ENCODE data around the gene IDH2.
A peak's percentile ranks its signal among the peaks of the same experiment; 100 is the strongest.

IDH2 gene

DNA sequence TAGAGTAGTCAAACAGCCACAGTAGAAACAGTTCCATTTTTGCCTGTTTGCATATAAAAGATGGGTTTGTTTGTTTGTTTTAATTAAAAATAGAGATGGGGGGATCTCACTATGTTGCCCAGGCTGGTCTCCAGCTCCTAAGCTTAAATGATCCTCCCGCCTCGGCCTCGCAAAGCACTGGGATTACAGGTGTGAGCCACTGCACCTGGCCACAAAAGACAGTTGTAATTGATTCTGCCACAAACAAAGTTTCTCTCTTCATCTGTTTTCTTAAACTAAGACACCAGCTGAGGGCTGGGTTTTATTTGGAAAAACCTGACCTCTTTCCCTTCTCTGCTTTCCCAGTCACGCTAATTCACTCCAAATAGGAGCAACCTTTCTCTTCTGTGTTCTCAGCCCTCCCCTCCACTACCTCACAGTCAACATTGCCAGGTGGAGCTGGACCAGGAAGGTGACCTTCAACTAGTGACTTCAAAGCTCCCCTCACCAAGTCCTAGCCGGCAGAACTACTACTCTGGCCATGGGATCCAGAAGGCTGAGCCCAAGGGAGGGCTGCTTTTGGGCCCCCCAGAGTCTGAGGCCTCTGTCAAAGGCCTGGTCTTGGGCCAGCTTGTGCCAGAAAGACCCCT, 1.5 kb upstream of the IDH2 start:
- DNase-seq: no peak
- TF ChIP-seq GATA1 (IDR thresholded peaks at IDR 0.05; ENCODE audit: low read depth, low read length): no peak
- no peak for TF ChIP-seq POLR2A (IDR thresholded peaks at IDR 0.05; ENCODE audit: low read length)

DNA sequence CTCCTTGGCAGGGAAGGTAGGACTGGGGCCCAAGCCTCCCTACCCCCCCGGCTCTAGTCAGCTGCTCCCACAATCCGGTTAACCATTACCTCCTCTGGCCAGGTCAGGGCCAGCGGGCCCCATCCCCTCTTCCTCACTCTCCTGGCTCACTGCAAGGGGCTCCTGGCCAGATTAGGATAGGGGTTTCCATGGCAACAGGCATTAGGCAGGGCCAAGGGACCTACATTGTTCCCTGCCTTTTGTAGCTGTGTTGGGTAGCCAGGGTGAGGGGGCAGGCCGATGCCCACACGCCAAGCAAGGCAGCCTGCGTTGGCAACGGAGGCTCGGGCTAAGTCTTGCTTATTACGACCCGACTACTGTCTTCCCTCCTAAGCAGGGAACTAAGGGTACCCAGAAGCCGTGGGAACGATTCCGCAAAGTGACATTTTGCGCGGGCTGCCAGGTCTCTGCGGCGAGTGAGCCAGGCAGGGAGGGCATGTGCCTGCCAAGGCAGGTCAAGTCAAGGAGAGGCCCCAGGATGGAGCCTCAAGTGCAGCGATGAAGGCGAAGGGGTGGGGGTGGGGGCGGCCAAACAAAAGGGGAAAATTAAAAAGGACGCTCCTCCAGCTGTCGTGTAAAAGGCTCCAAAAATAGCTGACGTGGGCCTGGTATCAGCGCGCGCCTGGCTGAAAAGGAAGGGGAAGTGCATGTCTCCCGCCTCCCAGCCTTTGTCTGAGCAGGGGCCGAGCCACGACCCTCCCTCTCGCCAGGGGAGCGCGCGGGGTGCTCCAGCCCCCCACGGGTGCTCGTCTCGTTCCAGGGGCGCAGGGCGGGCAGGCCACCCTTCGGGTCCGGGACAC, 919 bp downstream of the IDH2 start:
- TF ChIP-seq POLR2A (IDR thresholded peaks at IDR 0.05; ENCODE audit: low read length): no peak
- no peak for TF ChIP-seq GATA1 (IDR thresholded peaks at IDR 0.05; ENCODE audit: low read depth, low read length)
- DNase-seq: peak; percentile 66 to 69

DNA sequence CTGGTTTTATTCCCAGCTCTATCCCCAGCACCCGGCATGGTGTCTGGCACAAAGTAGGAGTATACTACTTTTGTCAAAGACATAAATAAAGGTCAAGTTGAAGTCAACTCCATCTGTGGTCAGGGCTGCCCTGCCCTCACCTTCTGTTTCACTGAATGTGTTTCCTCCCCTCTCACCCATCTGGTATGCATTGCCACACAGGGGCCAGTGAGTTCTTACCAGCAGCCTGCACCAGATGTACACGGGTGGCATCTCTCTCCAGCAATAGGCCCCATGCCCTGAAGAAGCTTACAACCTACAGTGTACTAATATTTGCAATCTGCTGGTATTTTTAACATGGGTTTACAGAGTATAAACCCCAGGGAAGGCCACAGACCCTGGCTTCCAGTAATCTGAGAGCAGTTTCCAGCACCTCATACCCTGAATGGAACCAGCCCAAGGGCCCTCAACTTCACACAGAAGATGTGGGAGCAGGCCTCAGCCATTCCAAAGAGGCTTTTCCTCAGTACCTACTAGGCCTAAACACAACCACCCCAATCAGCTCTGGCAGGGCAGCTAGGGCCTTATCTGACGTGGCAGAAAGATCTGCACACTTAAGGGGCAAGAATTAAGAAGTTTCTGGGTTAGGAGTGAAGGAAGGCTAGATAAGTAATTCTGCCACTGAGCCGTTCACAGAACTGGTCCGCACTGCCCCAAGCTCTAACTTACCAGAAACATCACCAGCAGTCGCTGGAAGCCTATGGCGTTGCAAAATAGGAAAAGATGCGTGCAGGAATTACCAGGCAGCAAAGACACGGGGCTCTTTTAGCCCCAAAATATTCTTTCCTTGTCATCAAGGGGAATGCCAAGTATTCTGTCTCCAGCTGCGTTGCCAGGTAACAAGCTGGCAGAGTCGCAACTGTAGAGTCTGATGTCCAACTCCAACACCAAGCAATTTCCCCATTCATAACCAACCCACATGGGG, 2.1 kb downstream of the IDH2 start:
- peak; percentile 77 to 91 for DNase-seq
- TF ChIP-seq GATA1 (IDR thresholded peaks at IDR 0.05; ENCODE audit: low read depth, low read length) (no peak), POLR2A (IDR thresholded peaks at IDR 0.05; ENCODE audit: low read length) (peak; percentile 65)

DNA sequence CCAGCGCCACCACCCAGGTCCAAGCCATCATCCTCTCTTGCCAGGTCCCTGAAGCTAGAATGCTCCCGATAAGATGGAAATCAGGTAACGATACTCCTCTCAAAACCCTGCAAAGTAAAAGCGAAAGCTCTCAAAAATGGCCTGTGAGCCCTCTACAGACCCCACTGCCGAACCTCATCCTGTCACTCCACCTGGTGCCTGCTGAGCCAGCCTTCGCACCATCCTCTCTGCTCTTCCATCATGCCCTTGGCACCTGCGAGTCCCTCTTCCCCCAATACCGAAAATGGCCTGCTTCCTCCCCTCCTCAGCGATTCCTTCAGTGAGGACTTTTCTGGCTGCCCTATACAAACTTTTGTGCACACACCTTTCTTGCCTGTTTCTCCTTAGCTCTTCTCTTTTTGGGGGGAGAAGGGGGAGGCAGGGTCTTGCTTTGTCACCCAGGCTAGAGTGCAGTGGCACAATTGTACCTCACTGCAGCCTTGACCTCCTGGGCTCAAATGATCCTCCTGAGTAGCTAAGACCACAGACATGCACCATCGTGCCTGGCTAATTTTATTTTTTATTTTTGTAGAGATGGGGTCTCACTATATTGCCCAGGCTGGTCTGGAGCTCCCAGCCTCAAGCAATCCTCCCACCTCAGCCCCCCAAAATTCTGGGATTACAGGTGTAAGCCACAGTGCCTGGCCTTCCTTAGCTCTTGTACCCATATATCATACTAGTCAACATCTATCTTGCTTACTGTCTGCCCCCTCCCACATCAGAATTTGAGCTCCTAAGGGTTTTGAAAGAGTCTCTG, 3.0 kb downstream of the IDH2 start:
- no peak for DNase-seq
- TF ChIP-seq GATA1 (IDR thresholded peaks at IDR 0.05; ENCODE audit: low read depth, low read length): no peak

DNA sequence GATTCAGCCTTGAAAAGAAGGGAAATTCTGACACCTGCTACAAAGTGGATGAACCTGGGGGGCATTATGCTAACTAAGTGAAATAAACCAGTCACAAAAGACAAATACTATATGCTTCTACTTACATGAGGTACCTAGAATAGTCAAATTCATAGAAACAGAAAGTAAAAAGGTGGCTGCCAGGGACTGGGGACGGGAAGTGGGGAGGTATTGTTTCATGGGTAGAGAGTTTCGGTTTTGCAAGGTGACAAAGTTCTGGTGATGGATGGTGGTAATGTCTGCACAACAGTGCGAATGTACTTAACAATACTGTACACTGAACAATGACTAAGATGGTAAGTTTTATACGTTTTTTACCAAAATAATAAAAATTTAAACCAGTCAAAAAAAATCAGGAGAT, 4.8 kb downstream of the IDH2 start:
- DNase-seq: peak; percentile 27 to 30

DNA sequence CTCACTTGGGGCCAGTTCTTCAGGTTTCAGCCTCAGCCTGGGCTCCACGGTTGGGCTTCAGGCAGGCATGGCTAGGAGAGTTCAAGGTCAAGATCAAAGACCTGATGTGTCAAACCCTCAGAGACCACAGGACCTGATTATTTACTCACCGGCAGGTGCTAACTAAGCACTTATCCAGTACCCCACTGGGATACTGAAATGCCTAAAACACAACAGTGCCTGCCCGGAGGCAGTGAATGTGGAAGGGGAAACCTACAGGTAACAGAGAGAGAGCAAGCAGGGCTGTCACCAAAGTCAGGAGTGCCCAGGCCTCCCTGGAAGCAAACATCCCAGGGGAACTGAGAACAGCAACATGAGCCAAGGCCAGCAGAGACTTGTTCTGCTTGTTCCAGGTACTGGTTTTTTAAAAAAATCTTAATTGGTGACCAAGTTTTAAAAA, 6.7 kb downstream of the IDH2 start:
- no peak for DNase-seq
- TF ChIP-seq POLR2A (IDR thresholded peaks at IDR 0.05; ENCODE audit: low read length) (no peak), GATA1 (IDR thresholded peaks at IDR 0.05; ENCODE audit: low read depth, low read length) (no peak)

More for the DNA sequence above, 4.8 kb downstream of the IDH2 start:
- no peak for TF ChIP-seq POLR2A (IDR thresholded peaks at IDR 0.05; ENCODE audit: low read length)
- TF ChIP-seq GATA1 (IDR thresholded peaks at IDR 0.05; ENCODE audit: low read depth, low read length): no peak

DNA sequence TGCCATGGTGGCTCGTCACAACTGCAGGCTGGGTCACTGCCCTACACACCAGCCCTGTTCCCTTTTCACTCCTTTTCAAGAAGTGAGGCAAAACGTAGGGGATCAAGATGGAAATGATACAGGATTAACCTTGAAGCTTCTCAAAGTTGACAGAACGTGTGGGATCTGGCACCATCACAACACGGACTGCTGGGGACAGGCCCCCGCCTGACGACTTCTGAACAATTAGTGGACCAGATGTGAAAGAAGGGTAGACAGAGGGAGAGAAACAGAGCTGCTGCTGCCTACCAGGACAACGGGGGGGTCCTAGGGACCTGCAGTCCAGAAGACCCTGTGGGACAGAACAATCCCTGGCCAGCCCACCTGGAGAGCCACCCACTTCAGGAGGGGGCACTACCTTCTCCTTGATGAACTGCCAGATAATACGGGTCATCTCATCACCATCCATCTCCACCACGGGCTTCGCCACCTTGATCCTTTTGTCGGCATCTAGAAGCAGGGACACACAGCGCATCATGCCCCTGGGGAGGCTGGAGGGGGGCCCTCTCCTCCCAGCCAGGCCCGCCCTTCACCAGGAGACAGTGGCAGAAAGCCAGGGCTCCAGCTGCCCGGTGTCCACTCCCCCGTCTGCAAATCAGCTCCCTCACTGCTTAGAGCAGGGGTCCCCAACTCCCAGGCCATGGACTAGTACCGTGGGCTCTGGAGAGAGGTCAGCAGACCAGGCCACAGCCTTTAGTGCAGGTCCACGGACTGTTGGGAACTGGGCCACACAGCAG, 10.9 kb downstream of the IDH2 start:
- DNase-seq: no peak
- TF ChIP-seq POLR2A (IDR thresholded peaks at IDR 0.05; ENCODE audit: low read length) (no peak), GATA1 (IDR thresholded peaks at IDR 0.05; ENCODE audit: low read depth, low read length) (no peak)

DNA sequence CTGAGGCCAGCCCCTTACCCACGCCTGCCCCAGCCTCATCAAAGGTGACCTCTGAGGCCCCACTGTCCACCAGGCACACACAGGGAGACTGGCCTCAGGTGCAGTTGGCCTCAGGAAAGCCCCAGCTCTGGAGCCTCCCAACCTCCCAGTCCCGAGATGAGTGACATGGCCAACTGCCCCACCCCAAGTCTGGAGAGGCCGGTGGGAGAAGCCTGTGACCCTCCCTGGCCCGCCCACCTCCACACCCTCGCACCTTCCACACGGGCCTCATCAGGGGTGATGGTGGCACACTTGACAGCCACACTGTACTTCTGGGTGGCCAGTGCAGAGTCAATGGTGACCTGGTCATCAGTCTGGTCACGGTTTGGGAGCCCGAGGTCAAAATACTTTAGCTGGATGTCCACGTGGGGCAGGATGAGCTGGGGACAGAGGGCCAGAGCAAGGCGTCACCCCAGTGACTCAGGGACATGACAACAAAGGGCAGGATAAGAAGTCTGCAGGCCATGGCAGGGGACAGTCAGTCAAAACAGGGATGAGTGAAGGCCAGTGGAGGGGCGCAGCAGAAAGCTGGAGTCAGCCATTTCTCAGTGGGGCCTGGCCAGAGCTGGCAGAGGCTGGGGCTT, 11.9 kb downstream of the IDH2 start:
- TF ChIP-seq GATA1 (IDR thresholded peaks at IDR 0.05; ENCODE audit: low read depth, low read length) (no peak), POLR2A (IDR thresholded peaks at IDR 0.05; ENCODE audit: low read length) (no peak)
- no peak for DNase-seq

DNA sequence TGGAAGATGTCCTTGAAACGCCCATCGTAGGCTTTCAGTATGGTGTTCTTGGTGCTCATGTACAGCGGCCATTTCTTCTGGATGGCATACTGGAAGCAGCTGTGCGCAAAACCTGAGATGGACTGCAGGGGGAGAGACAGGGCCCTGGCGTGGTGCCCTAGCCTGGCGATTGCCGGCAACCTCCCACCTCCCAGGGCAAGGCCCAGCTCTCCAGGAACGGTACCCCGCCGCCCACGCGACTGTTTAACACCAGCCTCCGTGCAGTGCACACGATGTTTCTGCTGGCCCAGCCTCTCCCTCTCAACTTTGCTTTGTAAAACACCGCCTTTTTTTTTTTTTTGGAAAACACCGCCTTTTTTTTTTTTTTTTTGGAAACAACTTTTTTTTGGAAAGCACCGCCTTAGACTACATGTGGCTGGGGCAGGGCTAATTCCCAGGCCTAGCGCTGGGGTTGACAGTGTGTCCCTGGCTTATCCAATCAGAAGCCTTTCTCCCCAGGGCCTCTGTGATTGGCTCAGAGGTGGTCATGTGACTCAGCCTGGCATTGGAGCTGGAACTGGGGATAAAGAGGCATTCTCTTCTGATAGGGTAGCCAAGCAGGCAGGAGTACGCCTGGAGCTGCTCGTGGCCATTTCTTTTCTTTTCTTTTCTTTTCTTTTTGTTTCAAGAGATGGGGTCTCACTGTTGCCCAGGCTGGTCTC, 14.7 kb downstream of the IDH2 start:
- peak; percentile 59 to 68 for DNase-seq
- TF ChIP-seq POLR2A (IDR thresholded peaks at IDR 0.05; ENCODE audit: low read length) (no peak), GATA1 (IDR thresholded peaks at IDR 0.05; ENCODE audit: low read depth, low read length) (no peak)

DNA sequence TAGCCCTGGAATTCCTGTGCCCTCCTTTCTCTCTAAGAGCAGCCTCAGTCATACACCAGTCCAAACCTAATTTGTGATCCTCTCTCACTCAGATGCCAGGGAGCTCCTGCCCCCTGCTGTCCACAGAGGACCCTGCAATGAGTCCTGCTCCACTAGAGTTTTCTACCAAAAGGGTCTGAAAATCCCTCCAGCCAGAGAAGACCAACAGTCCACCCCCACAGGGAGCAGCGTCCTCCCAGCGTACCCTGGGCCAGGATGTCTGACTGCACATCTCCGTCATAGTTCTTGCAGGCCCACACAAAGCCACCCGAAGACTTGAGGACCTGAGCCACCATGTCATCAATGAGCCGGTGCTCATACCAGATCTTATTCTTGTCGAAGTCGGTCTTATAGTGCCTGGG, 15.4 kb downstream of the IDH2 start:
- TF ChIP-seq GATA1 (IDR thresholded peaks at IDR 0.05; ENCODE audit: low read depth, low read length) (no peak), POLR2A (IDR thresholded peaks at IDR 0.05; ENCODE audit: low read length) (no peak)
- peak; percentile 55 to 69 for DNase-seq

DNA sequence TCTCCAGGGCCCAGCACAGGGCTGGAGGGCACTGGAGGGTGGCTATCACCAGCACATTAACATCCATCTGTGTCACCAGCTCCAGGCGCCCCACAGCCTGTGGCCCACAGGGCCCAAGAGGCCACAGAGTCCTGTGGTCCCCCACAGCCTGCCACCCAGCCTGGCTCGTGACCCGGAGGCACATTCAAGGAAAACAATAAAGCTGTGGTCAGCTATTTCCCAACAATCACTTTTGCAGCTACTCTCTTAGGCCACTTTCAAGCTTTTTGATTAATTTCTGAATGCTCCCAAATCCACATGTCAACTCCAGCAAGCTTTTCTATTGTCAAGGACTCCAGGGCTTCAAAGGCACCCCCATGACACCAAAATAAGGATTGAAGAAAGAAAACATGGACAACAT, 16.7 kb downstream of the IDH2 start:
- TF ChIP-seq GATA1 (IDR thresholded peaks at IDR 0.05; ENCODE audit: low read depth, low read length) (no peak), POLR2A (IDR thresholded peaks at IDR 0.05; ENCODE audit: low read length) (no peak)
- no peak for DNase-seq

All from erythroblast (primary cell).